Activated CD4-positive, alpha-beta T cell treated with anti-CD3 and anti-CD28 coated beads for 48 hours (primary cell): ENCODE results near the gene ADAMTS9.

Experiments
- DNase-seq: peaks from one replicate; pipeline ENCODE4 v3.0.0-alpha.2; 2020

The ADAMTS9 gene

GRCh38 chr3:64530434-64531049, 157.3 kb downstream of the ADAMTS9 start:
- DNase-seq = peak; percentile 43

GRCh38 chr3:64523324-64523723, 164.5 kb downstream of the ADAMTS9 start:
- DNase-seq = no peak

DNA sequence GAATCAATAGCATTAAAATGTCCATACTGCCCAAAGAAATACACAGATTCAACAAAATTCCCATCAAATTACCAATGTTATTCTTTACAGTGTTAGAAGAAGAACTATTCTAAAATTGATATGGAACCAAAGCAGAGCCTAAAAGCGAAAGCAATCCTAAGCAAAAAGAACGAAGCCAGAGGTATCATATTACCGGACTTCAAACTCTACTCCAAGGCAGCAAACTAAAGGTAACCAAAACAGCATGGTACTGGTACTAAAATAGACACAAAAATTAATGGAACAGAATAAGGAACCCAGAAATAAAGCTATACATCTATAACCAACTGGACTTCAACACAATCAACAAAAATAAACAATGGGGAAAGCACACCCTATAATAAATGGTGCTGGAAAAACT, 167.5 kb downstream of the ADAMTS9 start:
- no peak for DNase-seq

DNA sequence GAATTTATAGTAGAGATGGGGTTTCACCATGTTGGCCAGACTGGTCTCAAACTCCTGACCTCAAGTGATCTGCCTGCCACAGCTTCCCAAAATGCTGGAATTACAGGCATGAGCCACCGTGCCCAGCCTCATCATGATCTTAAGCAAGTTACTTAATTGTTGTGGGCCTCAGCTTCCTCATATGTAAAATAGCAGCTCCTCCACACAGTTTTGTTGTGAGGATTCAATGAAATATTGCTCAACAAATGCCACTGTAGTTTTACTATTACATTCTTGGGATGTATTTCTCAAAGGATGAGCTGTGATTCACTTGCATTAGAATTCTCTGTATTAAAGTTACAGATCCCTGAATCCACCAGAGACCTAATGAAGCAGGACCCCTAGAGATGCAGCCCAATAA, 168.8 kb downstream of the ADAMTS9 start:
- DNase-seq = no peak

- DNase-seq = no peak
Measured at GRCh38 chr3:64518496-64518895, 169.3 kb downstream of the ADAMTS9 start.

GRCh38 chr3:64514889-64515288, 172.9 kb downstream of the ADAMTS9 start:
- no peak for DNase-seq

DNA sequence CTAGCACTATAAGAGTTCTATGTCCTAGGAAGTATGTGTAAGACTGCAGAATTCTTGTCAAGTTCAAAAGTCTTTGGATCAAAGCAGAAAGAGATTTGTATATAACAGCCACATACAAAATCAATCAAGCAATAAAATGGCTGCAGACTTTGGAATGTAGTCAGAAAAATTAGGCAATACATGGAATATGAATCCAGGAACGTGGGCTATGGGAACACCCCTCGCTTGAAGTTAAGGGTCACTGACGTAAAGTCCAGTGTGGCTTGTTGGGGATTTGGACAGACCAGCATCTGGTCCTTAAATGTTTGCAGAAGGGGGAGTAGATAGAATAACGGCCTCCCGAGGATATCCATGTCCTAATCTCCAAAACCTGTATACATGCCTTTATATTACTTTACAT, 178.6 kb downstream of the ADAMTS9 start:
- no peak for DNase-seq

- no peak for DNase-seq
Measured at GRCh38 chr3:64508140-64508539, 179.7 kb downstream of the ADAMTS9 start.

- no peak for DNase-seq
Measured at GRCh38 chr3:64506255-64506654, 181.5 kb downstream of the ADAMTS9 start.

GRCh38 chr3:64505419-64505818, 182.4 kb downstream of the ADAMTS9 start:
- no peak for DNase-seq

DNA sequence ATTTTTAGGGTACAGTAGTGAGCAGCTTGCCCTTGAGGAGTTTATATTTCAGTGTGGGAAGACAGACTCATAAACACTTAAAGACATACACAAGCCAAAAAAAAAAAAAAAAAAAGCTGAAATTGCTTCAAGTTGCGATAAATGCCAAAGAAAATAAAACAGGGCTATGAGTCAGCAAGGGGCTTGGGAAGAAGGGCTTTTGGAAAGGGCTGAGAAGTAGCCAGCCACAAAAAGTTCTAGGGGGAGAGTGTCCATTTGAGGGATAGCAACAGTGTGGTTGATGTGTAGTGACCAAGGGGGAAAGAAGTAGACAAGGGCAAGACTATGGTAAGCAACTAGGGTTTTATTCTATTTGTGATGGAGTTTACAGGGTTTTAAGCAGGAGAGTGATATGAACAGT, 185.5 kb downstream of the ADAMTS9 start:
- DNase-seq = no peak

DNA sequence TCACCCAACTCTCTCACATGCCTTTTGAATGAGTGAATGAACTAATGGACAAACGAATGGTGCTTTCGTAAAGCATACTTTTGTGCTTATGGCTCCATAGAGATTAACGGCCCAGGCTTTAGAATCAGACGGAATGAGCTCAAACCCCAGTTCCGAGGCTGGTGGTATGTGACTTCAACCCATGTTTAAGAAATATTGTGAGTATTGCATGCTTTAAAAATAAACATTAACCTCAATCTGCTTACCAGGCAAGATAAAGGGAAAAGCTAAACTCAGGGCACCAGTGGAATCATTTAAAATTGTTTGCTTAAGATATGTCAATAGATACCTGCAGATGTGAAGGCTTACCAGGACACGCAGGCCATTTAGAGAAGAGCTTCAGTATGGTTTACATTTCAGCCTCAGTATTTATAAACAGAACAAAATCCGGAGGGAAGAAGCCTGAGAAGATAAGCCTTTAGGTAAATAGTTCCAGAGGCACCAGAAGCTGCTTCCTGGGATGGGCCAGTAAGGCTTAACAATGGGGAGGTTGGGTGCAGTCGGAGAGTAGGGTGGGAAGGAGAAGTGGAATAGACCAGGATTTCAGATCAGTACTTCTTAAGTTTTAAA, 186.4 kb downstream of the ADAMTS9 start:
- DNase-seq = no peak

DNA sequence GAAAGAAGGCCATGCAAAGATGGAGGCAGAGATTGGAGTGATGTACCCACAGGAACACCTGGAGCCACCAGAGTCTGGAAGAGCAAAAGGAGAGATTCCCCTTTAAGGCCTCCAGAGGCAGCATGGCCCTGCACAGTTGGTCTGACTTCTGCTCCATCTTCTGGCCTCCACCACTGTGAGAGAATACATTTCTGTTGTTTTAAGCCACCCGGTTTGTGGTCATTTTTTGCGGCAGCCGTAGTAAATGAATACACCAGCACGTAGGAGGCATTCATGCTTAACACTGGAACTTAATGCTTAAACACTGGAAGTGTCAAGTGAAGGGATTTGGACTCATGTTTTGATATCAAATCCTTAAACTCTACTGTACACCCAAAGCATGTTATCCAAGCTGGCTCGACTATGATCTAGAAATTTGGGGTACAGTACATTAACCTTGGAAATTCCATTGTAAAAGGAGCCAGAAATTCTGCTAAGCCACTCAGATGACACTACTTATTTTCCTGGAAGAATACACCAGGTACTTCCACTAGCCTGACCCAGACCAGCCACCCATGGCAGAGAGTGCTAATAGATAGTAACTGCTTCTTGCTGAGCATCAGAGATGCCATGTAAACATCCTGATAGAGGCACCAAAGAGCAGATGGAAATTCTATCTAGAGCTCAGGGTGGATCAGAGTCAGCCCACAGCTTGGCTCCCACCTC, 190.9 kb downstream of the ADAMTS9 start:
- DNase-seq = no peak

DNA sequence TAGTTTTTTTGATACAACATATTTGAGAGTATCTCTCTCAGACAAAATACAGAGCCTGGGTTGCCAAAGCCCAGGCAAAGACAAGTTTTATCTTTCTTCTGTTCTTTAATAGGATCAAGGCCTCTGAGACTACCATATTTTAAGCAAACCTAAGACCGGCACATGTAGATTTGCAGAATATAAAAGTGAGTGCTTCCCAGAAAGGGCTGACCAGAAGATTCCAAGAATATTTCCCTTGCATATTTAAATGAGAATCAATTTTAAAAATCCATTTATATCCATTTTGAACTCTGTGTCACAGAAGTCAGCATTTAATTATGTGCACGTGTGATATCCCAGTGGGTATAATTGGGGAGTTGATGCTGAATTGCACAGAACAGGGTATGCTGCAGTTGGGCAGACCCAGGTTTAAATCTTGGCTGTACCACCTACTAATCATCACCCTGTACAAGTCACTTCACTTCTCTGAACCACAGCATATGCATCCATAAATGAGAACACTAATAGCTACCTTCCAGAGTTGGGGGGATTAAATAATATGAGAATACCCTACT, 191.9 kb downstream of the ADAMTS9 start:
- no peak for DNase-seq

- no peak for DNase-seq
Measured at GRCh38 chr3:64495121-64495780, 192.5 kb downstream of the ADAMTS9 start.

GRCh38 chr3:64494526-64494925, 193.3 kb downstream of the ADAMTS9 start:
- DNase-seq = no peak

- no peak for DNase-seq
Measured at GRCh38 chr3:64493149-64493548, 194.7 kb downstream of the ADAMTS9 start.

- DNase-seq = no peak
Measured at GRCh38 chr3:64491843-64492242, 196.0 kb downstream of the ADAMTS9 start.

GRCh38 chr3:64490180-64490724, 197.5 kb downstream of the ADAMTS9 start:
- no peak for DNase-seq

DNA sequence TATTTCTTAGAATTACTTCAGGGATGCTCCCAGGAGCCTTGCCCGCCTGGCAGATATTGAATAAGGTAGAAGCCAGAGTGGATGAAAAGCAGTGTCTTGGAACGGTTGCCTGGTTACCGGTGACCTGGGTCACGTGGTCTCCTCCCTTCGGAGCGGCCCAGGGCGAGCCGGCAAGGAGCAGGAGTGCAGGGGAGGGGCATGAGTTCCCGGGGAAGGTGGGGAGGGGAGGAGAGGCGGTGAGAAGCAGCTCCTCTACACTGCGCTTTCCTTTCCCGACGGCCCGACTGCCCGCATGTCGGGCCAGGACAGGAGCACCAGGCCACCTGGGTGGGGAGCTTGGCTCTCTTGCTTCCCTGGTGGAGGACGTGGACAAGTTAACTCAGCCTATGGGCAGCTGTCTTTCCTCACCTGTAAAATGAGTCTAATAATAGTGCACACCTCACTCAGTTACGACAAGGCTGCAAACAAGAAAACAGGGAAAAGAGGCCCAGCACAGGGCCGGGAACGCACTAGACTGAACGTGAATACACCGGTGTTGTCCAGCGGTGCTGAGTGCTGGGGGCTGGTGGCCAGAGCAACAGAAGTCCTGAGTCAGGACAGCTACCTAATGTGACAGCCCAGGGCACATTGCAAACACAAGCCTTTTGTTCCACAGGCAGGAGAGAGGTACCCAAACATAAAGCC, 198.3 kb downstream of the ADAMTS9 start:
- no peak for DNase-seq

DNA sequence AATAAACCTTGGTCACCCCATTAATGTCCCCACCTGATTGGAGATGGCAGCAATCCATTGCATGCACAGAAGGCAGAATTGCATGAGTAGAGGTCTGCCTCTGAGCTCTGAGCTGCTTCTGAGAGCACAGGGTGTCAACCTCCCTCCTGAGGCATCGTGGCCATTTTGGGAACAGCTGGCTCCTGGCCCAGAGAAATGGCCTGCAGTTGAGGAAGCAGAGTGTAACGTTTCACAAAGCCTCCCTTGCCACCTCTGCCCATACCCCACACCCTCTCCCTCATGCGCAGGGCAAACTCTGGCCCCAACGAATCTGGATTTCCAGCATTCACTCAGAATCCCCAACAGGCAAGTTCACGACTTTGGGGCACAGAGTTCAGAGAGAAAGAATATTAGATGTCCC, 198.9 kb downstream of the ADAMTS9 start:
- no peak for DNase-seq

DNA sequence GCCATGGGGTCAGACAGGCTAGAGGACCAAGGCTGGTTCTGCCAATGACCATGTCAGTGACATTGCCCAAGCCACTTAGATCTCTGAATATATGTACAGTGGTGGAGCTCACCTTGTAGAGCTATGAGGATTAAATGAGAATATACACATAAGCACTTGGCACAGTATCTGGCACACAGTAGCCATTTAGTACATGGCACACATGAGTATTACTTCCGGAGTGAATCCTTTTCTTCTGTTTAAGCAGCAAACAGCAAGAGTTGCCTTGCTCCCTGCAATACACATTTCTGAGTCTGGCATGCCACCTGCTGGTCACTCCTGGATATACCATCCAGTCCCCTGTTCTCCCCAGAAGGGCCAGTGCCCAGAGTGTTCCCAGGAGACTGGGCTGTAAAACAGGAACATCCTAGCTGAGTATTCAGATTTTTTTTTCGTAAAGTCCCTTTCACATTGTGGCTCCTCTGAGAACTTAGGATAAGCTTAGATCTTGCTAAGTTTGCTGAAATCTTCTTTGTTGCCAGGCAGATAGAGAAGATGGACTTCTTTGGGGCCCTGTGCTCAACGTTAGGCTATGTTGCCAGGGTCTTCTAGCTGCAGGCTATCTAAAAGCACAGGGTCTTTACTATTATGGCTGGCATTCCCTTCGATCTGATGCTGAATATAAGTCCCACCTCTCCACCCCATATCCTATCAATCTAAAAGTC, 203.4 kb downstream of the ADAMTS9 start:
- peak; percentile 82 for DNase-seq
